ENCODE measurements around the gene TTYH1.

Gene TTYH1

DNA sequence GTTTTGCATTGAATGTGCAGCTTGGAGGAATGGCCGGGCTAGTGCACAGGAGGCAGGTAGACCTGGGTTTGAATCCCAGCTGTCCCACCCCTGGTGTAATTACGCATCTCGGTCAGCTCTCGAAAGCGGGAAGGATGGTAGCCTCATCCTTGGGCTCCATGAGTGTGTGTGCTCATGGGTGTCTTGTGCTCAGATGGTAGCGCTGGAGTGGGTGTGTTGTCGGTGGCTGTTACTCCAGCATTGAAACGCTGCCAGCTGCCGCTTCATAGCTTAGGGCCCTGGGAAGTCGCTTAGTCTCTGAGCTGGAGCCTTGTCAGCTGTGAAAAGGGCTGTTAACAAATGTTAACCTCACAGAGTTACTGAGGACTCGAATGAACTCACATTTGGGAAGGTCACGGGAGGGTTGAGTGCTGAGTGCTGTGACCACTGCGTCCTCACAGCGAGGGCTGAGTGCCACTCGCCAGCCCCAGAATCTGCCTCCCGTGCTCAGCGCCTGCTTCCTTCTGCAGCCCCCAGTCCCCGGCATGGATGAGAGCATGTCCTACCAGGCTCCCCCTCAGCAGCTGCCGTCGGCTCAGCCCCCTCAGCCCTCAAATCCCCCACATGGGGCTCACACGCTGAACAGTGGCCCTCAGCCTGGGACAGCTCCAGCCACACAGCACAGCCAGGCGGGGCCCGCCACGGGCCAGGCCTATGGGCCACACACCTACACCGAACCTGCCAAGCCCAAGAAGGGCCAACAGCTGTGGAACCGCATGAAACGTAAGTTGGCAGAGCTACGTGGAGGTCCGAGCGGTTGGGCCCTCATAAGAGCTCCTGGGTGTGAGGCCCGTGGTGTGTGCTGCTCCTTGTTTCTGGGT lies 38.9 kb downstream of the TTYH1 start:
- H3K4me3 ChIP-seq (ENCODE audit: low read length), result no peak overlapping the region
- no peak for TF ChIP-seq ZNF274 (IDR thresholded peaks at IDR 0.05; ENCODE audit: low read depth, low read length)

DNA sequence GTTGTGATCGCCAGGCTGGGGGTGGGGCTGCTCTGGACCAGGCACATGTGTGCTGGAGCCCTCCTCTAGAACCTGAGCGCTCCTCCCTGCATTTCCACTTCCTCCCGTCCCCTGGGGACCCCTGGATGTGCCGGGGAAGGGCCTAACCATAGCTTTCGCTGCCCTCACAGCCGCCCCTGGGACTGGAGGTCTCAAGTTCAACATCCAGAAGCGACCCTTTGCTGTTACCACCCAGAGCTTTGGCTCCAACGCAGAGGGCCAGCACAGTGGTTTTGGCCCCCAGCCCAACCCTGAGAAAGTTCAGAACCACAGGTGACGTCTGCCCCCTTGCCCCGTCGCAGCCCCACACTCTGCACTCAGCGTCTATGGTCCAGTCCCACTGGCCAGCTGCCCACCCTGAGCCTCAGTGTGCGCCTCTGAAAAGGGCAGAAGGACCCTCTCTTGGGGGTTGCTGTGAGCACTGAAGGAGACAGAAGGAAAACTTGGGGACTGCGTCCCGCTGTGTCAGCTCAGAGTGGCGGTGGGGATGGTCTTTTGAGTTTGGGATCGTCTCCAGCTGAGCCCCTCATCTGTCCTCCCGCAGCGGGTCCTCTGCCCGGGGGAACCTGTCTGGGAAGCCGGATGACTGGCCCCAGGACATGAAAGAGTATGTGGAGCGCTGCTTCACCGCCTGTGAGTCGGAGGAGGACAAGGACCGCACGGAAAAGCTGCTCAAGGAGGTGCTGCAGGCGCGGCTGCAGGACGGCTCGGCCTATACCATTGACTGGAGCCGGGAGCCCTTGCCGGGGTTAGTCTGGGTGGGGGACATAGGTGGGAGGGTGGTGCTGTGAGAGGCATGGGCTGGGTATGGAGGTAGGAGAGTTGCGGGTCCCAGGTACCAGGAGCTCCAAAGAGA lies 39.8 kb downstream of the TTYH1 start:
- no peak for TF ChIP-seq ZNF274 (IDR thresholded peaks at IDR 0.05; ENCODE audit: low read depth, low read length)
- H3K4me3 ChIP-seq (ENCODE audit: low read length), result no peak overlapping the region

DNA sequence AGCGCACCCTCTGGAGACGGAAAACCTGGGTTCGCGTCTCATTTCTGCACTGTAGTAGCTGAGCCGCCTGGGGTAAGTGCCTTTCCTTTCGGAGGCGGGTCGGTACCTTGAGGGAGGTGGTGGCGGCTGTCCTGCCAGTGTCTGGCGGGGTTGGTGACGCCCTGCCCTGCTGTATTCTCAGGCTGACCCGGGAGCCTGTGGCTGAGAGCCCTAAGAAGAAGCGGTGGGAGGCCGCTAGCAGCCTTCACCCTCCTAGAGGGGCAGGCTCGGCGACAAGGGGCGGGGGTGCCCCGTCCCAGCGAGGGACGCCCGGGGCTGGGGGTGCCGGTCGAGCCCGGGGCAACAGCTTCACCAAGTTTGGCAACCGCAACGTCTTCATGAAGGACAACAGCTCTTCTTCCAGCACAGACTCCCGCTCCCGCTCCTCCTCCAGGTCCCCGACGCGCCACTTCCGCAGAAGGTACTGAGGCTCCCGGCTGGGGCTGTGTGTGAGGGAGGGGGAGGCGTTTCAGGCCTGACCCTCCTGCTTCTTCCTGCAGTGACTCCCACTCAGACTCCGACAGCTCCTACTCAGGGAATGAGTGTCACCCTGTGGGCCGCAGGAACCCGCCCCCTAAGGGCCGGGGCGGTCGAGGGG lies 40.6 kb downstream of the TTYH1 start:
- H3K4me3 ChIP-seq (ENCODE audit: low read length), result no peak overlapping the region
- no peak for TF ChIP-seq ZNF274 (IDR thresholded peaks at IDR 0.05; ENCODE audit: low read depth, low read length)

DNA sequence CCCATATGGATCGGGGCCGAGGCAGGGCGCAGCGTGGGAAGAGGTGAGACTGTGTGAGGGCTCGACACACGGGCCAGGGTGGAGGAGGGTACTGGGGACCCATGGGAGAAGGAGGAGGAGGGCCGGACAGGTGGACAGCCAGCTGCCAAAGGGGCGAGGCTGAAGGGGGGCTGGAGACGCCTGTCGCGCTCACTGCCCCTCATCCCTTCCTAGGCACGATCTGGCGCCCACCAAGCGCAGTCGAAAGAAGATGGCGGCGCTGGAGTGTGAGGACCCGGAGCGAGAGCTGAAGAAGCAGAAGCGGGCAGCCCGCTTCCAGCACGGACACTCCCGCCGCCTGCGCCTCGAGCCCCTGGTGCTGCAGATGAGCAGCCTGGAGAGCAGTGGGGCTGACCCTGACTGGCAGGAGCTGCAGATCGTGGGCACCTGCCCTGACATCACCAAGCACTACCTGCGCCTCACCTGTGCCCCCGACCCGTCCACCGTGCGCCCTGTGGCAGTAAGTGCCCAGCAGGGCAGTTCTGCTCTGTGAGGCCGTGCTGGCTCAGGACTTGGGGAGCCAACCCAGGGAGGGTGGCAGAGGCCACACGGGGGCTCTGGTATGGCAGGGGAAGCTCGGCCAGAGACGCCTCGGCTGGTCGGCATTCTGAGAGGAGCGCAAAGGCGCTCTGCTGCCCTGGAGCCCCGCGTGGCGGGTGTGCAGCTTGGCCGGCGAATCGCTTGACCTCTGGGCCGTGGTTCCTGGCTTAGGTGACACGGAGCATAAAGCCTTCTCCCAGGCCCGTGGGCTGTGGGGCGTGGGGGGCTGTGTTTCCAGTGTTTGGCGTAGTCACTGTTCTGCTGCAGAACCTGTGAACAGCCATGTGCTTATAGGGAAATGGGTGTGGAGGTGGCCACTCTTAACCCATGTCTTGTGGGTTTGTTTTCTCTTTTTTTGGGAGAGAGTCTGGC lies 41.4 kb downstream of the TTYH1 start:
- no peak for TF ChIP-seq ZNF274 (IDR thresholded peaks at IDR 0.05; ENCODE audit: low read depth, low read length)
- no peak overlapping the region for H3K4me3 ChIP-seq (ENCODE audit: low read length)

DNA sequence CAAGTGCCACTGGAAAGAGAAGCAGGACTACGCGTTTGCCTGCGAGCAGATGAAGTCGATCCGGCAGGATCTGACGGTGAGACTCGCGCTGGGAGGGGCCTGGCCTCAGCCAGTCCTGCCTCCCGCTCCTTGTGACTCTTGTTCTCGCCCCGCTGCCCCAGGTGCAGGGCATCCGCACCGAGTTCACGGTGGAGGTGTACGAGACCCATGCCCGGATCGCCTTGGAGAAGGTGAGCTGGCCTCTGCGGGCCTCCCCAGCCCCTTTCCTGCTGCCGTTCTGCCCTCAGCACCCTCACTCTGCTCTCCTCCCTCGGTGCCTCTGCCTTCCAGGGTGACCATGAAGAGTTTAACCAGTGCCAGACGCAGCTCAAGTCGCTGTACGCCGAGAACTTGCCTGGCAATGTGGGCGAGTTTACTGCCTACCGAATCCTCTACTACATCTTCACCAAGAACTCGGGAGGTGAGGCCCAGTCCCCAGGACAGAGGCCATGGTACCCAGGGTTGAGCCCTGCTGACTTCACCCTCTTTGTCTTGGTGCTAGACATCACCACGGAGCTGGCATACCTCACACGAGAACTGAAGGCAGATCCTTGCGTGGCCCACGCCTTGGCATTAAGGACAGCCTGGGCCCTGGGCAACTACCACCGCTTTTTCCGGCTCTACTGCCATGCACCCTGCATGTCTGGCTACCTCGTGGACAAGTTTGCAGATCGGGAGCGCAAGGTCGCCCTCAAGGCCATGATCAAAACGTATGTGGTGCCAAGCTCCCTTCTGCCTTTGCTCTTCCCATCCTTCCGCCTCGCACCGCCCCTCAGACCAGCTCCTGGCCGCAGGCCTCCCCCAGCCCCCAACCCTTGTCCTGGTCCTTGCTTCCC lies 42.7 kb downstream of the TTYH1 start:
- H3K4me3 ChIP-seq (ENCODE audit: low read length), result no peak overlapping the region
- no peak for TF ChIP-seq ZNF274 (IDR thresholded peaks at IDR 0.05; ENCODE audit: low read depth, low read length)

DNA sequence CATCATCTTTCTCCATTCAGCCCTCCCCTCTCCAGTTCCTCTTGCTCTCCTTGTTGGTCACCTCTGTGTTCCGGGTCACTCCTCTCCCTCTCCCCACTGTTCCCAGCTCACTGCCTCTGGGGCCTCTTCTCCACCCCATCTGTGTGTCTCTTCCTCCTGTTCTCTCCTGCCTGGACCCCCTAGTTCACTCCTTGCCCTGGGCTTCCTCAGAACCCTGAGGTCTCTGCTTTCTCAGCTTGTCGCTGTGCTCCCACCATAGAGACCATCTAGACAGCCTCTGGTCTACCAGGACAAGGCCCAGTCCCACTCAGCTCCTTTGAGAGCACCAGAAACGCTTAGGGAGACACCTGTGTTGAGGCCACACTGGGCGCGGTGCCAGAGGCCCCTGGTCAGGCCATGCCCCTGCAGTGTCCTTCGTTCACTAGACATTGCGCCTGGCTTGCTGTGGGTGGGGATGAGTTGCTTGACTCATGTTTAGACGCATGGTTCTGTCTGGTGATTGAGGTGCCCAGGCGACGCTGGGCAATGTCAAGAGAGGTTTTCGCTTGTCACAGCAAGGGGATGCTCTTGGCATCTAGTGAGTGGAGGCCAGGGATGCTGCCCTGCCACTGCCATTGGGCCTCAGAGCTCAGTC lies 43.5 kb downstream of the TTYH1 start:
- TF ChIP-seq ZNF274 (IDR thresholded peaks at IDR 0.05; ENCODE audit: low read depth, low read length), result no peak
- no peak overlapping the region for H3K4me3 ChIP-seq (ENCODE audit: low read length)

DNA sequence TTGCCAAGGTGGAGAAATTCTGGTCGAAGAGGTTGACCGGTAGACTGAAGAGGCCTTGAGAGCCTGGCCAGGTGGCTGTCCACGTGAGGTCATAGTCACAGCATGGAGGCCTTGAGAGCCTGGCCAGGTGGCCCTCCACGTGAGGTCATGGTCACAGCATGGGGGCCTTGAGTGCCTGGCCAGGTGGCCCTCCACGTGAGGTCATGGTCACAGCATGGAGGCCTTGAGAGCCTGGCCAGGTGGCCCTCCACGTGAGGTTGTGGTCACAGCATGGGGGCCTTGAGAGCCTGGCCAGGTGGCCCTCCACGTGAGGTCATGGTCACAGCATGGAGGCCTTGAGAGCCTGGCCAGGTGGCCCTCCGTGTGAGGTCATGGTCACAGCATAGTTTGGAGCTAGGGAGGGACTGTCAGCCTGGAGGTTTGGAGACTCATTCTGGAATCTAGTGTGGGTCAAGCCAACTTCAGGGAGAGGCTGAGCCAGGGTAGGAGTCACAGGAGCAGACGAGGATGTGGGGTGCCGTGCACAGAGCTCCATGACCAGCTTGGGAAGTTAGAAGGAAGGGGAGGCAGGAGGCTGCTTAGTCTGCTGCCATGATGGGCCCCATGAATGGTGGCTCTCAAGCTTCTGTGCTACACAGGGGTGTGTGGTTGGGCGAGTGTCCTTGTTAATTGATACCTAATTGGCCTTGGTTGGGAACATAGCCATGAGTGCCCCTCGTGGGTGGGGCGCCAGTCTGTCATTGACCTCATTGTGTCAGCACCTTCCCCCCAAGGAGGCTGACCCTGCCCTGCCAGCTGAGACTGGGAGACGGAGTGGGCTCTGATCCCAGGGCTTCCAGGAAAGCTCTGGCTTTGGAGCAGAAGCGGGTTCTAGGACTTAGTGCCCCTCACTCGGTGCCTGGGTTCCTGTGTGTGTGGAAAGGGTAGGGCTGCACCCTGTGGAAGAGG lies 44.3 kb downstream of the TTYH1 start:
- TF ChIP-seq ZNF274 (IDR thresholded peaks at IDR 0.05; ENCODE audit: low read depth, low read length), result no peak

DNA sequence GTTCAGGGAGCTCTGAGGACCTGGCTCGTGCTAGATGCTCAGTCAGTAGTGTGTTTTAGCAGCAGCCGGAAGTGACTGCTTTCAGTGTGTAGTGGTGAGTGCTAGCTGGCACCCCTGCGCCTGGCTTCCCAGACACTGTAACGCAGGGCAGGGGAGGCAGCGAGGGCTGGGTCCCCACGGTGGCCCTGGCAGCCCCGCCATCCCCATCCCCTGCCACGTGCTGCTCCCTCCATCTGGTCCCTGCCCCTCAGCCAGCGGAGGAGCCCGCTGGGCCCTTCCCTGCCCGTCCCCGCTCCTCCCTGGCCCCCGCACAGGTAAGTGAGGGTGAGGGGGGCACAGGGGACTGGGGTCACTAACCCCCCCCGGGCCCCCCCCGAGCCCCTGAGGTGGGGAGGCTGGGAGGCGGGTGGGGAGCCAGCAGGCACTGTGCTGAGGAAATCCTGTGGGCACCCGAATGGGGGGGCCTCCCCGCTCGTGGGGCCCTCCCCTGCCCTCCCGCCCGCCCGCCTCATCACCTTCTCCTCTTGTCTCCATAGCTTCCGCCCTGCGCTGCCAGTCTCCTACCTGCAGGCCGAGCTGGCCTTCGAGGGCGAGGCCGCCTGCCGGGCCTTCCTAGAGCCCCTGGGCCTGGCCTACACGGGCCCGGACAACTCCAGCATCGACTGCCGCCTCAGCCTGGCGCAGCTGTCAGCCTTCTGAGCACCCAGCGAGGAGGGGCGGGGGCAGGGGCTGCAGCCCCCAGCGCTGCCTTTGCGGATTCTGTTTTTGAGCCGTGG lies 45.2 kb downstream of the TTYH1 start:
- H3K4me3 ChIP-seq (ENCODE audit: low read length), result no peak overlapping the region
- TF ChIP-seq ZNF274 (IDR thresholded peaks at IDR 0.05; ENCODE audit: low read depth, low read length), result no peak

More for the DNA sequence above, 44.3 kb downstream of the TTYH1 start:
- no peak overlapping the region for H3K4me3 ChIP-seq (ENCODE audit: low read length)

DNA sequence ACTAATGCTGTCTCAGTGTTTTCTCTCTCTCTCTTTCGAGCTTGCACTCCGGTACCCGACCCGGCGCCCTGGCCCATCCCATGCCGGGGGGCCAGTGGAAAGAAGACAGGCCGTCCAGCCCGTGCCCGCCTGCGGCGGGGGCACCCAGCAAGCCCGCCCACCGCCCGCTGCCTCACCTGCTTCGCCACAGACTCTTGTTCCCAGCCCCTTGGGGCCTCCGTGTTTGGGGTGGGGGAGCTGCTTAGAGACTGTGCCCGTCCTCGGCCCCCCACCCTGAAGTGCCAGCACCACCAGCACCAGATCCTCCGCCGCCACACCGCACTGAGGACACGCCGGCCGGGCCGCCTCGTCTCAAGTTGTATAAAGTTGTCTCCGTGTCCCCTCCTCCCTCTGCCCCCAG lies 45.9 kb downstream of the TTYH1 start:
- no peak overlapping the region for H3K4me3 ChIP-seq (ENCODE audit: low read length)
- no peak for TF ChIP-seq ZNF274 (IDR thresholded peaks at IDR 0.05; ENCODE audit: low read depth, low read length)

DNA sequence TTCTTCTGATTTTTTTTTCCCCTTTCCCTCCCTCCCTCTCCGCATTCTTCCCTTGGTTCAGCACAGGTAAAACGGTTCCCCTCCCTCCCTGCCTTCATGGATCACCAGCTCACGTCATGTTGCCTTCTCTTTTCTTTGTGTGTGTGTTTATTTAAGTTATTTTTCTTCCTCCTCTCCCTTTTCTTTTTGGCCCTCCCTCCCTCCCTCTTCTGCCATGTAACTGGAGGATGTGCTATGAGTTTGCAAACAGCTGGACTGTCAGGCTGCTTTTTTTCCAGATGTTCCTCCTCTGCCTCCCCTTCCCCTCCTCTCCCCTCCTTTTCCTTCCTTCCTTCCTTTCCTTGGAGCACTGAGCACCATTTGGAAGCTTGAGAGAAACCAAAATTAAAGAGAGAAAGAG lies 46.3 kb downstream of the TTYH1 start:
- no peak for TF ChIP-seq ZNF274 (IDR thresholded peaks at IDR 0.05; ENCODE audit: low read depth, low read length)
- no peak overlapping the region for H3K4me3 ChIP-seq (ENCODE audit: low read length)
